GM10248 (cell line): ENCODE measurements around the gene EHBP1L1.

Experiments used
- CTCF ChIA-PET: fragments of 300-600 bp; sonication (Branson Sonifier 250); formaldehyde crosslinking; extraction: SDS; loops from one replicate; lab custom pipeline; 2021; ENCODE audit warnings: antibody characterized with exemption; lab: Yijun Ruan, JAX
- POLR2A ChIA-PET: fragments of 350-650 bp; sonication (Branson Sonifier 250); formaldehyde crosslinking; extraction: SDS; loops from one replicate; lab custom pipeline; 2020; ENCODE audit warnings: antibody characterized with exemption; lab: Yijun Ruan, JAX
- DNase-seq: peaks from one replicate; pipeline ENCODE4 v3.0.0; 2012; ENCODE audit errors: extremely low spot score
- TF ChIP-seq, protein P1 (sequence below): IDR thresholded peaks from 2 replicates; pipeline ENCODE4 v1.5.1; 2012; ENCODE audit warnings: mild to moderate bottlenecking, low read depth; ENCODE audit errors: extremely low read depth, missing control alignments, control extremely low read depth

The EHBP1L1 gene

GRCh38 chr11:65565624-65566453 is 10.0 kb upstream of the EHBP1L1 start:
- CTCF ChIA-PET: interaction anchor here (1.3 to 9.4 kb wide), 7 partner anchors 9 to 49 kb away, joined by 3 to 86 read pairs (median 10); partner anchors contain the start of genes EHBP1L1 and PCNX3
- POLR2A ChIA-PET: interaction anchor here (0.6 to 1.4 kb wide), 4 partner anchors 57 to 263 kb away, joined by 3 to 5 read pairs (median 4); no protein-coding TSS in a partner anchor
- DNase-seq: no peak
- TF ChIP-seq, protein P1, sequence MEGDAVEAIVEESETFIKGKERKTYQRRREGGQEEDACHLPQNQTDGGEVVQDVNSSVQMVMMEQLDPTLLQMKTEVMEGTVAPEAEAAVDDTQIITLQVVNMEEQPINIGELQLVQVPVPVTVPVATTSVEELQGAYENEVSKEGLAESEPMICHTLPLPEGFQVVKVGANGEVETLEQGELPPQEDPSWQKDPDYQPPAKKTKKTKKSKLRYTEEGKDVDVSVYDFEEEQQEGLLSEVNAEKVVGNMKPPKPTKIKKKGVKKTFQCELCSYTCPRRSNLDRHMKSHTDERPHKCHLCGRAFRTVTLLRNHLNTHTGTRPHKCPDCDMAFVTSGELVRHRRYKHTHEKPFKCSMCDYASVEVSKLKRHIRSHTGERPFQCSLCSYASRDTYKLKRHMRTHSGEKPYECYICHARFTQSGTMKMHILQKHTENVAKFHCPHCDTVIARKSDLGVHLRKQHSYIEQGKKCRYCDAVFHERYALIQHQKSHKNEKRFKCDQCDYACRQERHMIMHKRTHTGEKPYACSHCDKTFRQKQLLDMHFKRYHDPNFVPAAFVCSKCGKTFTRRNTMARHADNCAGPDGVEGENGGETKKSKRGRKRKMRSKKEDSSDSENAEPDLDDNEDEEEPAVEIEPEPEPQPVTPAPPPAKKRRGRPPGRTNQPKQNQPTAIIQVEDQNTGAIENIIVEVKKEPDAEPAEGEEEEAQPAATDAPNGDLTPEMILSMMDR: no peak

GRCh38 chr11:65569164-65569972 is 6.5 kb upstream of the EHBP1L1 start:
- DNase-seq: no peak
- ChIA-PET CTCF (interaction anchor here (1.0 to 4.8 kb wide), 10 partner anchors 9 to 290 kb away, joined by 3 to 67 read pairs (median 10); partner anchors contain the start of genes LTBP3 and SIPA1), POLR2A (interaction anchor here (0.7 to 1.4 kb wide), 4 partner anchors 19 to 152 kb away, joined by 4 to 9 read pairs (median 6); partner anchors contain the start of gene MALAT1)
- TF ChIP-seq, protein P1: no peak

- ChIA-PET CTCF (interaction anchor here (0.9 to 4.8 kb wide), 10 partner anchors 10 to 290 kb away, joined by 3 to 67 read pairs (median 9); partner anchors contain the start of genes LTBP3 and SIPA1), POLR2A (interaction anchor here (0.6 to 1.4 kb wide), 5 partner anchors 18 to 152 kb away, joined by 4 to 9 read pairs (median 5); partner anchors contain the start of genes MALAT1 and NEAT1)
- TF ChIP-seq, protein P1: peak; percentile 69
- DNase-seq: peak; percentile 96
Observed at GRCh38 chr11:65569973-65570918, 5.6 kb upstream of the EHBP1L1 start, which contains the start of gene ZNRD2. TSS of gene ZNRD2 (plus strand) at chr11:65570477. CDS start at chr11:65570492, 15 bp downstream.

DNA sequence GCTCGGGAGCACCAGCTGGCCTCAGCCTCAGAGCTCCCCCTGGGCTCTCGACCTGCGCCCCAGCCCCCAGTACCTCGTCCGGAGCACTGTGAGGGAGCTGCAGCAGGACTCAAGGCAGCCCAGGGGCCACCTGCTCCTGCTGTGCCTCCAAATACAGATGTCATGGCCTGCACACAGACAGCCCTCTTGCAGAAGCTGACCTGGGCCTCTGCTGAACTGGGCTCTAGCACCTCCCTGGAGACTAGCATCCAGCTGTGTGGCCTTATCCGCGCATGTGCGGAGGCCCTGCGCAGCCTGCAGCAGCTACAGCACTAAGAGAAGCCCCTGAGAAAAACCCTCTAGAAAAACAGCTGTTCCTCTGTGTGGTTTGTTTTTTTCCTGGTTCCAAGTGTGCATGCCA is 4.4 kb upstream of the EHBP1L1 start:
- CTCF ChIA-PET: interaction anchor here (0.9 to 4.8 kb wide), 13 partner anchors 10 to 289 kb away, joined by 3 to 67 read pairs (median 3); partner anchors contain the start of genes CDC42EP2, LTBP3 and MUS81
- TF ChIP-seq, protein P1: no peak
- no peak for DNase-seq
- POLR2A ChIA-PET: no interaction called here

GRCh38 chr11:65571940-65572339 is 3.9 kb upstream of the EHBP1L1 start:
- no peak for DNase-seq
- ChIA-PET POLR2A (no interaction called here), CTCF (interaction anchor here (0.9 to 4.8 kb wide), 15 partner anchors 10 to 489 kb away, joined by 3 to 67 read pairs (median 3); partner anchors contain the start of genes CDC42EP2, LTBP3, MUS81 and PCNX3)

More at GRCh38 chr11:65571940-65572339, 3.9 kb upstream of the EHBP1L1 start:
- TF ChIP-seq, protein P1: peak; percentile 20
